T-helper 2 cell (primary cell): ENCODE measurements around the gene SLC1A2.

Experiments
- DNase-seq, 5 experiments: peaks; one replicate each; pipeline versions ENCODE4 v3.0.0 to v3.0.0-alpha.2; 2012 to 2022

Gene SLC1A2

GRCh38 chr11:35324183-35324886, 95.0 kb downstream of the SLC1A2 start:
- DNase-seq, result no peak

- no peak for DNase-seq
These were observed 96.1 kb downstream of the SLC1A2 start for GRCh38 chr11:35323076-35323868.

GRCh38 chr11:35322318-35322979, 96.9 kb downstream of the SLC1A2 start:
- DNase-seq, result no peak

- DNase-seq, result no peak
These were observed 97.6 kb downstream of the SLC1A2 start for GRCh38 chr11:35321532-35322317.

- no peak for DNase-seq
These were observed 98.2 kb downstream of the SLC1A2 start for GRCh38 chr11:35321111-35321510.

GRCh38 chr11:35318977-35319925, 100.1 kb downstream of the SLC1A2 start:
- no peak for DNase-seq

- no peak for DNase-seq
These were observed 101.0 kb downstream of the SLC1A2 start for GRCh38 chr11:35318309-35318708.

GRCh38 chr11:35317253-35317652, 102.1 kb downstream of the SLC1A2 start:
- no peak for DNase-seq

GRCh38 chr11:35316161-35316560, 103.2 kb downstream of the SLC1A2 start:
- DNase-seq, result no peak

GRCh38 chr11:35313760-35314153, 105.6 kb downstream of the SLC1A2 start:
- DNase-seq, result no peak

- no peak for DNase-seq
These were observed 106.1 kb downstream of the SLC1A2 start for GRCh38 chr11:35313066-35313759.

GRCh38 chr11:35311331-35311730, 108.0 kb downstream of the SLC1A2 start:
- no peak for DNase-seq

- DNase-seq, result no peak
These were observed 111.2 kb downstream of the SLC1A2 start for GRCh38 chr11:35308157-35308556.

- DNase-seq, result no peak
These were observed 112.1 kb downstream of the SLC1A2 start for GRCh38 chr11:35307221-35307621.

GRCh38 chr11:35305670-35306382, 113.5 kb downstream of the SLC1A2 start:
- peak in 3 of 5 experiments; percentile 6 to 49 (median 22) for DNase-seq

- no peak for DNase-seq
These were observed 114.4 kb downstream of the SLC1A2 start for GRCh38 chr11:35304900-35305460.

GRCh38 chr11:35304386-35304775, 115.0 kb downstream of the SLC1A2 start:
- DNase-seq, result peak in 1 of 5 experiments; percentile 8

- no peak for DNase-seq
These were observed 115.6 kb downstream of the SLC1A2 start for GRCh38 chr11:35303596-35304385.

GRCh38 chr11:35302398-35302797, 117.0 kb downstream of the SLC1A2 start:
- DNase-seq, result no peak
